HCT116 (cell line): ENCODE measurements around the gene AACS.

Experiments used
- CEBPB ChIP-seq: IDR thresholded peaks from 2 replicates; pipeline ENCODE4 v1.6.1; 2012; ENCODE audit warnings: low read depth
- EZH2 ChIP-seq: fragments of 200-600 bp; sonication (generic); IDR thresholded peaks from 2 replicates; pipeline ENCODE4 v1.6.1; 2017; ENCODE audit warnings: antibody characterized with exemption, mixed run types
- EZH2phosphoT487 ChIP-seq: fragments of 200-600 bp; IDR thresholded peaks from 2 replicates; pipeline ENCODE4 v1.6.1; 2018; ENCODE audit warnings: antibody characterized with exemption, borderline replicate concordance
- POLR2A ChIP-seq: IDR thresholded peaks from 2 replicates; pipeline ENCODE4 v1.7.0; 2011; ENCODE audit warnings: borderline replicate concordance; ENCODE audit not compliant: insufficient read depth, insufficient read length; ENCODE audit errors: extremely low read depth
- POLR2AphosphoS5 ChIP-seq: IDR thresholded peaks from 2 replicates; pipeline ENCODE4 v1.6.1; 2011; ENCODE audit warnings: mild to moderate bottlenecking, low read depth, low read length, moderate library complexity
- TCF7L2 ChIP-seq: IDR thresholded peaks from 2 replicates; pipeline ENCODE4 v1.7.0; 2011; ENCODE audit warnings: borderline replicate concordance, inconsistent platforms; ENCODE audit not compliant: insufficient read depth, insufficient read length; ENCODE audit errors: extremely low read depth
- YY1 ChIP-seq: IDR thresholded peaks from 2 replicates; pipeline ENCODE4 v1.6.1; 2011; ENCODE audit warnings: low read length, low read depth, moderate library complexity, mild to moderate bottlenecking; ENCODE audit not compliant: insufficient replicate concordance; ENCODE audit errors: extremely low read depth
- TF ChIP-seq, protein P1 (sequence below), 3 experiments: fragments of 200-600 bp in 1 of 3; sonication (generic) in 1 of 3; IDR thresholded peaks in 2 of 3; conservative IDR thresholded peaks in 1 of 3; 2 replicates each; pipeline ENCODE4 v1.5.1; 2012 to 2017; ENCODE audit warnings: low read depth in 2 of 3, low read length in 2 of 3, antibody characterized with exemption in 1 of 3, borderline replicate concordance in 1 of 3, control low read depth in 1 of 3, mild to moderate bottlenecking in 1 of 3, mixed read lengths in 1 of 3, mixed run types in 1 of 3, moderate library complexity in 1 of 3; ENCODE audit not compliant: insufficient read depth in 1 of 3
- TF ChIP-seq, protein P2 (sequence below): IDR thresholded peaks from 2 replicates; pipeline ENCODE4 v1.6.1; 2012; ENCODE audit warnings: low read depth

DNA sequence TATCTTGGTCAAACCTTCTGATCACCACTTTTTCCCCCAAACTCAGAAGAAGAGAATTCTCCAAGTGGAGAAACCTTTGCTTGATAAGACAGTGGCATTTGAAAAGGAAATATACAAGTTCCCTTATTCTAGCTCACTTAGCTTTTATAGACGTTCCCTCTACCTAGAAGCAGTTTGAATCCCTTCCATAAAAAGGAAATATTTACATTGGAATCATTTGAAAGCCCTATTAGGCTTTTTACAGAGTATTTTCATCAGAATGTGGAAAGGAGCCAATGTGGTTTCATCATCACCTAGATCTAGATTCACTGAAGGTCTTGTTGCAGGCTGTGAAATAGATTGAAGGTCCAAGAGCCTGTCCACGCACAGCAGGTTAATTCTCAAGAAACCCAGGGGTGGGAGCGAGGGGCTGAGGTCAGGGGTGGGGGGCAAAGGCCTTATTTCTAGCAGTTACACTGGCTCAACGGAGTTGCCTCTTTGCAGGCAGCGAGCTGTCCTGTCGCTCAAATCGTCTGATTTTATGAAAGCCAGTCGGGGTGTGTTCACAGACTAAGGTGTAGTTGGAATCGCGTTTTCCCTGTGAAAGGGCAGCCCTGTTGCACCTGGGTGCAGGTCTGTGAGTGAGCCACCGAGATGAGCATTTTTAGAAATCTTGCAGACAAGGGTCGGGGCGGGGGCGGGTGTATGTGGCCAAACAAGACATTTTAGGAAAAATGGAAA is 45.6 kb downstream of the AACS start:
- TF ChIP-seq, protein P1, sequence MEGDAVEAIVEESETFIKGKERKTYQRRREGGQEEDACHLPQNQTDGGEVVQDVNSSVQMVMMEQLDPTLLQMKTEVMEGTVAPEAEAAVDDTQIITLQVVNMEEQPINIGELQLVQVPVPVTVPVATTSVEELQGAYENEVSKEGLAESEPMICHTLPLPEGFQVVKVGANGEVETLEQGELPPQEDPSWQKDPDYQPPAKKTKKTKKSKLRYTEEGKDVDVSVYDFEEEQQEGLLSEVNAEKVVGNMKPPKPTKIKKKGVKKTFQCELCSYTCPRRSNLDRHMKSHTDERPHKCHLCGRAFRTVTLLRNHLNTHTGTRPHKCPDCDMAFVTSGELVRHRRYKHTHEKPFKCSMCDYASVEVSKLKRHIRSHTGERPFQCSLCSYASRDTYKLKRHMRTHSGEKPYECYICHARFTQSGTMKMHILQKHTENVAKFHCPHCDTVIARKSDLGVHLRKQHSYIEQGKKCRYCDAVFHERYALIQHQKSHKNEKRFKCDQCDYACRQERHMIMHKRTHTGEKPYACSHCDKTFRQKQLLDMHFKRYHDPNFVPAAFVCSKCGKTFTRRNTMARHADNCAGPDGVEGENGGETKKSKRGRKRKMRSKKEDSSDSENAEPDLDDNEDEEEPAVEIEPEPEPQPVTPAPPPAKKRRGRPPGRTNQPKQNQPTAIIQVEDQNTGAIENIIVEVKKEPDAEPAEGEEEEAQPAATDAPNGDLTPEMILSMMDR (IDR thresholded peaks at IDR 0.05 in 2 of 3, conservative IDR thresholded peaks at IDR 0.05 in 1 of 3; ENCODE audit: borderline replicate concordance in 1 of 3, insufficient read depth in 1 of 3, low read depth in 2 of 3, low read length in 2 of 3) = no peak
- no peak for TF ChIP-seq CEBPB
- no peak for TF ChIP-seq EZH2phosphoT487
- TF ChIP-seq, protein P2, sequence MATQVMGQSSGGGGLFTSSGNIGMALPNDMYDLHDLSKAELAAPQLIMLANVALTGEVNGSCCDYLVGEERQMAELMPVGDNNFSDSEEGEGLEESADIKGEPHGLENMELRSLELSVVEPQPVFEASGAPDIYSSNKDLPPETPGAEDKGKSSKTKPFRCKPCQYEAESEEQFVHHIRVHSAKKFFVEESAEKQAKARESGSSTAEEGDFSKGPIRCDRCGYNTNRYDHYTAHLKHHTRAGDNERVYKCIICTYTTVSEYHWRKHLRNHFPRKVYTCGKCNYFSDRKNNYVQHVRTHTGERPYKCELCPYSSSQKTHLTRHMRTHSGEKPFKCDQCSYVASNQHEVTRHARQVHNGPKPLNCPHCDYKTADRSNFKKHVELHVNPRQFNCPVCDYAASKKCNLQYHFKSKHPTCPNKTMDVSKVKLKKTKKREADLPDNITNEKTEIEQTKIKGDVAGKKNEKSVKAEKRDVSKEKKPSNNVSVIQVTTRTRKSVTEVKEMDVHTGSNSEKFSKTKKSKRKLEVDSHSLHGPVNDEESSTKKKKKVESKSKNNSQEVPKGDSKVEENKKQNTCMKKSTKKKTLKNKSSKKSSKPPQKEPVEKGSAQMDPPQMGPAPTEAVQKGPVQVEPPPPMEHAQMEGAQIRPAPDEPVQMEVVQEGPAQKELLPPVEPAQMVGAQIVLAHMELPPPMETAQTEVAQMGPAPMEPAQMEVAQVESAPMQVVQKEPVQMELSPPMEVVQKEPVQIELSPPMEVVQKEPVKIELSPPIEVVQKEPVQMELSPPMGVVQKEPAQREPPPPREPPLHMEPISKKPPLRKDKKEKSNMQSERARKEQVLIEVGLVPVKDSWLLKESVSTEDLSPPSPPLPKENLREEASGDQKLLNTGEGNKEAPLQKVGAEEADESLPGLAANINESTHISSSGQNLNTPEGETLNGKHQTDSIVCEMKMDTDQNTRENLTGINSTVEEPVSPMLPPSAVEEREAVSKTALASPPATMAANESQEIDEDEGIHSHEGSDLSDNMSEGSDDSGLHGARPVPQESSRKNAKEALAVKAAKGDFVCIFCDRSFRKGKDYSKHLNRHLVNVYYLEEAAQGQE = no peak
- TF ChIP-seq POLR2AphosphoS5 = no peak
- no peak for TF ChIP-seq YY1
- TF ChIP-seq EZH2 = no peak
- TF ChIP-seq POLR2A = no peak
- TF ChIP-seq TCF7L2 = no peak
